SK-N-SH treated with all-trans-retinoic acid at 6 μM for 48 hours (cell line): ENCODE data around the gene PEX10.

Experiments used
- ATAC-seq: fragments of 200-7000 bp; cut with Tn5 transposase; 3 replicates; pipeline ENCODE4 v1.9.1; 2020; ENCODE audit warnings: mild to moderate bottlenecking, moderate library complexity
- ARNTL ChIP-seq: fragments of 450-650 bp; formaldehyde crosslinking; IDR thresholded peaks from 2 replicates; pipeline ENCODE4 v1.5.0; 2020; ENCODE audit warnings: low read depth, mild to moderate bottlenecking, moderate library complexity, borderline replicate concordance
- BACH2 ChIP-seq: fragments of 250-450 bp; sonication (Bioruptor Pico); IDR thresholded peaks from 2 replicates; pipeline ENCODE4 v1.9.0; 2021; ENCODE audit warnings: mild to moderate bottlenecking, borderline replicate concordance
- CSDC2 ChIP-seq: fragments of 250-450 bp; sonication (Bioruptor Pico); IDR thresholded peaks from 2 replicates; pipeline ENCODE4 v1.5.0; 2020; ENCODE audit warnings: mild to moderate bottlenecking, moderate library complexity
- ESRRG ChIP-seq: fragments of 250-450 bp; sonication (Bioruptor Pico); IDR thresholded peaks from 2 replicates; pipeline ENCODE4 v1.6.1; 2021; ENCODE audit warnings: mild to moderate bottlenecking
- ISL1 ChIP-seq: fragments of 250-450 bp; sonication (Bioruptor Pico); IDR thresholded peaks from 2 replicates; pipeline ENCODE4 v2.1.2; 2022; ENCODE audit warnings: mild to moderate bottlenecking, moderate library complexity
- OSR1 ChIP-seq: fragments of 250-450 bp; sonication (Bioruptor Pico); IDR thresholded peaks from 2 replicates; pipeline ENCODE4 v1.8.0; 2022; ENCODE audit warnings: moderate library complexity, mild to moderate bottlenecking, inconsistent platforms
- PPARA ChIP-seq: fragments of 250-450 bp; sonication (Bioruptor Pico); IDR thresholded peaks from 2 replicates; pipeline ENCODE4 v1.5.0; 2020; ENCODE audit warnings: mild to moderate bottlenecking, borderline replicate concordance
- RARB ChIP-seq: fragments of 250-450 bp; sonication (Bioruptor Pico); IDR thresholded peaks from 2 replicates; pipeline ENCODE4 v1.8.0; 2021; ENCODE audit warnings: mild to moderate bottlenecking, moderate library complexity
- SNAI2 ChIP-seq: fragments of 250-450 bp; sonication (Bioruptor Pico); IDR thresholded peaks from 2 replicates; pipeline ENCODE4 v1.5.0; 2020; ENCODE audit warnings: mild to moderate bottlenecking, moderate library complexity
- TCF4 ChIP-seq: fragments of 250-450 bp; sonication (Bioruptor Pico); IDR thresholded peaks from 2 replicates; pipeline ENCODE4 v1.8.0; 2021; ENCODE audit warnings: mild to moderate bottlenecking, moderate library complexity, borderline replicate concordance
- TOX ChIP-seq: fragments of 250-450 bp; sonication (Bioruptor Pico); IDR thresholded peaks from 2 replicates; pipeline ENCODE4 v1.8.0; 2021; ENCODE audit warnings: mild to moderate bottlenecking, moderate library complexity, borderline replicate concordance
- ZC3H10 ChIP-seq: fragments of 250-450 bp; sonication (Bioruptor Pico); IDR thresholded peaks from 2 replicates; pipeline ENCODE4 v1.5.1; 2021; ENCODE audit warnings: mild to moderate bottlenecking, moderate library complexity
- ZFP3 ChIP-seq: fragments of 250-450 bp; sonication (Bioruptor Pico); IDR thresholded peaks from 2 replicates; pipeline ENCODE4 v1.5.0; 2020; ENCODE audit warnings: mild to moderate bottlenecking, moderate library complexity
- ZFP30 ChIP-seq: fragments of 450-650 bp; formaldehyde crosslinking; IDR thresholded peaks from 2 replicates; pipeline ENCODE4 v1.5.0; 2022; ENCODE audit warnings: mild to moderate bottlenecking, moderate library complexity
- ZNF565 ChIP-seq: fragments of 450-650 bp; formaldehyde crosslinking; conservative IDR thresholded peaks from 2 replicates; pipeline ENCODE4 v1.5.0; 2020; ENCODE audit warnings: low read depth, mild to moderate bottlenecking, moderate library complexity
- ZNF70 ChIP-seq: fragments of 450-650 bp; formaldehyde crosslinking; IDR thresholded peaks from 2 replicates; pipeline ENCODE4 v1.5.0; 2020; ENCODE audit warnings: mild to moderate bottlenecking, moderate library complexity
- ZNF8 ChIP-seq: fragments of 450-650 bp; formaldehyde crosslinking; IDR thresholded peaks from 2 replicates; pipeline ENCODE4 v1.5.0; 2020; ENCODE audit warnings: mild to moderate bottlenecking, moderate library complexity
- TF ChIP-seq, protein P1 (sequence below): fragments of 250-450 bp; sonication (Bioruptor Pico); IDR thresholded peaks from 2 replicates; pipeline ENCODE4 v1.5.1; 2021; ENCODE audit warnings: mild to moderate bottlenecking, moderate library complexity
- TF ChIP-seq, protein P2 (sequence below): fragments of 250-450 bp; sonication (Bioruptor Pico); IDR thresholded peaks from 2 replicates; pipeline ENCODE4 v1.8.0; 2020; ENCODE audit warnings: mild to moderate bottlenecking, moderate library complexity, borderline replicate concordance
- TF ChIP-seq, protein P3 (sequence below): fragments of 250-450 bp; sonication (Bioruptor Pico); IDR thresholded peaks from 2 replicates; pipeline ENCODE4 v1.5.0; 2020; ENCODE audit warnings: mild to moderate bottlenecking, moderate library complexity
- TF ChIP-seq, protein P4 (sequence below): fragments of 250-450 bp; sonication (Bioruptor Pico); IDR thresholded peaks from 2 replicates; pipeline ENCODE4 v1.5.1; 2020; ENCODE audit warnings: low read depth, mild to moderate bottlenecking, moderate library complexity

PEX10 gene

DNA sequence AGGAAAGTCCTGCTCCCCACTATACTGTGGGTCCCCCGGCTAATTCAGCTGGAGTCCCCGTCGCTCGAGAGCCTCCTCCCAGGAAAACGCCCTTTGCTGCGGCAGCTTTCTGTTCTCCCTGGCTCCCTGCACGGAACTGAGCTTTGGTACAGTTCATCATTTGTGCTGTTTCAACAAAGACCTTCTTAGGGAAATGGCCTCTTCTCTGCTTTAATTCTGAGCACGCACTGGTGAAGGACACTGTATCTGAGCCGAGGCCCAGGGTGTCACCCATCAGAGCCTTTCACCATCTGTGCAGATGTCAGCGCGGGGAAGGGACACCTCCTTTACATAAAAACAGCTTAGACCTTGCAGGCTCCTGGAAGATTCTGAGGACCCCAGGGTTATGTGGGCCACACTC, 13.5 kb upstream of the PEX10 start:
- no peak for ATAC-seq
- TF ChIP-seq ZFP3 (CRISPR knock-in tag) (no peak), CSDC2 (CRISPR knock-in tag) (no peak), OSR1 (no peak), ZNF70 (CRISPR knock-in tag) (no peak), ZFP30 (CRISPR knock-in tag) (no peak), BACH2 (no peak), ARNTL (no peak), ZNF8 (CRISPR knock-in tag) (no peak), ZC3H10 (no peak), TOX (CRISPR knock-in tag) (no peak), SNAI2 (CRISPR knock-in tag) (no peak)
- TF ChIP-seq, protein P1, sequence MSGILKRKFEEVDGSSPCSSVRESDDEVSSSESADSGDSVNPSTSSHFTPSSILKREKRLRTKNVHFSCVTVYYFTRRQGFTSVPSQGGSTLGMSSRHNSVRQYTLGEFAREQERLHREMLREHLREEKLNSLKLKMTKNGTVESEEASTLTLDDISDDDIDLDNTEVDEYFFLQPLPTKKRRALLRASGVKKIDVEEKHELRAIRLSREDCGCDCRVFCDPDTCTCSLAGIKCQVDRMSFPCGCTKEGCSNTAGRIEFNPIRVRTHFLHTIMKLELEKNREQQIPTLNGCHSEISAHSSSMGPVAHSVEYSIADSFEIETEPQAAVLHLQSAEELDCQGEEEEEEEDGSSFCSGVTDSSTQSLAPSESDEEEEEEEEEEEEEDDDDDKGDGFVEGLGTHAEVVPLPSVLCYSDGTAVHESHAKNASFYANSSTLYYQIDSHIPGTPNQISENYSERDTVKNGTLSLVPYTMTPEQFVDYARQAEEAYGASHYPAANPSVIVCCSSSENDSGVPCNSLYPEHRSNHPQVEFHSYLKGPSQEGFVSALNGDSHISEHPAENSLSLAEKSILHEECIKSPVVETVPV = no peak
- TF ChIP-seq, protein P2, sequence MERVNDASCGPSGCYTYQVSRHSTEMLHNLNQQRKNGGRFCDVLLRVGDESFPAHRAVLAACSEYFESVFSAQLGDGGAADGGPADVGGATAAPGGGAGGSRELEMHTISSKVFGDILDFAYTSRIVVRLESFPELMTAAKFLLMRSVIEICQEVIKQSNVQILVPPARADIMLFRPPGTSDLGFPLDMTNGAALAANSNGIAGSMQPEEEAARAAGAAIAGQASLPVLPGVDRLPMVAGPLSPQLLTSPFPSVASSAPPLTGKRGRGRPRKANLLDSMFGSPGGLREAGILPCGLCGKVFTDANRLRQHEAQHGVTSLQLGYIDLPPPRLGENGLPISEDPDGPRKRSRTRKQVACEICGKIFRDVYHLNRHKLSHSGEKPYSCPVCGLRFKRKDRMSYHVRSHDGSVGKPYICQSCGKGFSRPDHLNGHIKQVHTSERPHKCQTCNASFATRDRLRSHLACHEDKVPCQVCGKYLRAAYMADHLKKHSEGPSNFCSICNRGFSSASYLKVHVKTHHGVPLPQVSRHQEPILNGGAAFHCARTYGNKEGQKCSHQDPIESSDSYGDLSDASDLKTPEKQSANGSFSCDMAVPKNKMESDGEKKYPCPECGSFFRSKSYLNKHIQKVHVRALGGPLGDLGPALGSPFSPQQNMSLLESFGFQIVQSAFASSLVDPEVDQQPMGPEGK = no peak
- TF ChIP-seq, protein P3, sequence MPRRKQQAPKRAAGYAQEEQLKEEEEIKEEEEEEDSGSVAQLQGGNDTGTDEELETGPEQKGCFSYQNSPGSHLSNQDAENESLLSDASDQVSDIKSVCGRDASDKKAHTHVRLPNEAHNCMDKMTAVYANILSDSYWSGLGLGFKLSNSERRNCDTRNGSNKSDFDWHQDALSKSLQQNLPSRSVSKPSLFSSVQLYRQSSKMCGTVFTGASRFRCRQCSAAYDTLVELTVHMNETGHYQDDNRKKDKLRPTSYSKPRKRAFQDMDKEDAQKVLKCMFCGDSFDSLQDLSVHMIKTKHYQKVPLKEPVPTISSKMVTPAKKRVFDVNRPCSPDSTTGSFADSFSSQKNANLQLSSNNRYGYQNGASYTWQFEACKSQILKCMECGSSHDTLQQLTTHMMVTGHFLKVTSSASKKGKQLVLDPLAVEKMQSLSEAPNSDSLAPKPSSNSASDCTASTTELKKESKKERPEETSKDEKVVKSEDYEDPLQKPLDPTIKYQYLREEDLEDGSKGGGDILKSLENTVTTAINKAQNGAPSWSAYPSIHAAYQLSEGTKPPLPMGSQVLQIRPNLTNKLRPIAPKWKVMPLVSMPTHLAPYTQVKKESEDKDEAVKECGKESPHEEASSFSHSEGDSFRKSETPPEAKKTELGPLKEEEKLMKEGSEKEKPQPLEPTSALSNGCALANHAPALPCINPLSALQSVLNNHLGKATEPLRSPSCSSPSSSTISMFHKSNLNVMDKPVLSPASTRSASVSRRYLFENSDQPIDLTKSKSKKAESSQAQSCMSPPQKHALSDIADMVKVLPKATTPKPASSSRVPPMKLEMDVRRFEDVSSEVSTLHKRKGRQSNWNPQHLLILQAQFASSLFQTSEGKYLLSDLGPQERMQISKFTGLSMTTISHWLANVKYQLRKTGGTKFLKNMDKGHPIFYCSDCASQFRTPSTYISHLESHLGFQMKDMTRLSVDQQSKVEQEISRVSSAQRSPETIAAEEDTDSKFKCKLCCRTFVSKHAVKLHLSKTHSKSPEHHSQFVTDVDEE (CRISPR knock-in tag) = no peak

DNA sequence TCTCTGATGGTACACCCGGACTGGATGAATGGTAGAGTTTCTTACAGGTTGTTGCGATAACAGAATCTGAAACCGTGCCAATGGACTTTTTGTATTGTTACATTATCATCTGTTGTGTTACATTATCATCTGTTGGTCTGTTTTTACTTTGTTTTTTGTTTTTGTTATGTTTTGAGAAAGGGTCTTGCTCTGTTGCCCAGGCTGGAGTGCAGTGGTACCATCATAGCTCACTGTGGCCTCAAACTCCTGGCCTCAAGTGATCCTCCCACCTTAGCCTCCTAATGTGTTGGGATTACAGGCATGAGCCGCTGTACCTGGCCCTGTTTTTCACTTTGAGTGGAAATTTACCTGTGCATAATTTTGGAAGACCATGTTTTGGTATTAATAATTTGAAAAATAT, 10.2 kb upstream of the PEX10 start:
- no peak for ATAC-seq
- TF ChIP-seq TCF4 (no peak), ZNF565 (CRISPR knock-in tag) (no peak), ESRRG (no peak), ZNF8 (CRISPR knock-in tag) (no peak), ARNTL (no peak), TOX (CRISPR knock-in tag) (no peak), SNAI2 (CRISPR knock-in tag) (no peak), ISL1 (CRISPR knock-in tag) (no peak), PPARA (no peak), RARB (CRISPR knock-in tag) (no peak), ZNF70 (CRISPR knock-in tag) (no peak)
- TF ChIP-seq, protein P4, sequence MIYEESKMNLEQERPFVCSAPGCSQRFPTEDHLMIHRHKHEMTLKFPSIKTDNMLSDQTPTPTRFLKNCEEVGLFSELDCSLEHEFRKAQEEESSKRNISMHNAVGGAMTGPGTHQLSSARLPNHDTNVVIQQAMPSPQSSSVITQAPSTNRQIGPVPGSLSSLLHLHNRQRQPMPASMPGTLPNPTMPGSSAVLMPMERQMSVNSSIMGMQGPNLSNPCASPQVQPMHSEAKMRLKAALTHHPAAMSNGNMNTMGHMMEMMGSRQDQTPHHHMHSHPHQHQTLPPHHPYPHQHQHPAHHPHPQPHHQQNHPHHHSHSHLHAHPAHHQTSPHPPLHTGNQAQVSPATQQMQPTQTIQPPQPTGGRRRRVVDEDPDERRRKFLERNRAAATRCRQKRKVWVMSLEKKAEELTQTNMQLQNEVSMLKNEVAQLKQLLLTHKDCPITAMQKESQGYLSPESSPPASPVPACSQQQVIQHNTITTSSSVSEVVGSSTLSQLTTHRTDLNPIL (CRISPR knock-in tag) = no peak
- TF ChIP-seq, protein P1 = no peak
- TF ChIP-seq, protein P2 = no peak
- TF ChIP-seq, protein P3 (CRISPR knock-in tag) = no peak
